ENCODE measurements around the gene VPS8. TPM values are rescaled to one million over a fixed set of nuclear protein-coding genes. Genes with fewer than 3 reads are reported as not detected.

Gene VPS8
- total and polyA plus RNA-seq, 7 donors = 11.4 to 52.6 (median 30.8) TPM

GRCh38 chr3:184942735-184943134, 130.8 kb downstream of the VPS8 start:
- Histone ChIP-seq H3K9me3 (no peaks in the 10 kb centered on the region), H3K4me1 (no peaks in the 10 kb centered on the region), H3K36me3 (ENCODE audit: insufficient read depth in 1 of 2, low read depth in 1 of 2) (peaks cover 0 to 95% of the 10 kb centered on the region in 2 donors), H3K27me3 (ENCODE audit: insufficient read depth in 3 of 3, low read length in 2 of 3) (no peaks in the 10 kb centered on the region), H3K4me3 (no peak overlapping the region), H3K27ac (no peak overlapping the region)
- WGBS, 3 donors = 87 to 94% (median 92%) methylated on average over 3 of the region's 3 CpGs
- intact Hi-C loops (cut with DNase I) = no loop called here
- DNase-seq = no peak
- no peak for ATAC-seq
- TF ChIP-seq CTCF (IDR thresholded peaks at IDR 0.05) = no peak

- Histone ChIP-seq H3K4me1 (no peaks in the 10 kb centered on the region), H3K27ac (no peak overlapping the region), H3K27me3 (ENCODE audit: insufficient read depth in 3 of 3, low read length in 2 of 3) (no peaks in the 10 kb centered on the region), H3K4me3 (no peak overlapping the region), H3K36me3 (ENCODE audit: insufficient read depth in 1 of 2, low read depth in 1 of 2) (peaks cover 0 to 88% of the 10 kb centered on the region in 2 donors), H3K9me3 (no peaks in the 10 kb centered on the region)
- no peak for ATAC-seq
- TF ChIP-seq CTCF (IDR thresholded peaks at IDR 0.05) = no peak
- WGBS, 3 donors = 71 to 81% (median 76%) methylated on average over 3 of the region's 3 CpGs
- no peak for DNase-seq
- intact Hi-C loops (cut with DNase I) = loop anchor here in 1 of 2 donors (1.0 kb wide), 1 partner anchor 13 kb away; no protein-coding TSS in a partner anchor
Observed at GRCh38 chr3:184944241-184944640, 132.3 kb downstream of the VPS8 start.

- intact Hi-C loops (cut with DNase I) = no loop called here
- H3K36me3 ChIP-seq (ENCODE audit: insufficient read depth in 1 of 2, low read depth in 1 of 2) = peaks cover 0 to 76% of the 10 kb centered on the region in 2 donors
Observed at GRCh38 chr3:184945886-184946625, 134.1 kb downstream of the VPS8 start.

GRCh38 chr3:184946917-184947316, 135.0 kb downstream of the VPS8 start:
- ATAC-seq (no peak), DNase-seq (no peak)
- no peaks in the 10 kb centered on the region for H3K9me3 ChIP-seq
- WGBS, 3 donors = 84 to 87% (median 84%) methylated on average over 3 of the region's 3 CpGs
- intact Hi-C loops (cut with DNase I) = no loop called here
- H3K36me3 ChIP-seq (ENCODE audit: insufficient read depth in 1 of 2, low read depth in 1 of 2) = peaks cover 0 to 76% of the 10 kb centered on the region in 2 donors
- H3K4me1 ChIP-seq = no peaks in the 10 kb centered on the region
- no peak overlapping the region for H3K27ac ChIP-seq
- H3K27me3 ChIP-seq (ENCODE audit: insufficient read depth in 3 of 3, low read length in 2 of 3) = no peaks in the 10 kb centered on the region
- H3K4me3 ChIP-seq = no peak overlapping the region
- TF ChIP-seq CTCF (IDR thresholded peaks at IDR 0.05) = no peak

More at GRCh38 chr3:184945886-184946625, 134.1 kb downstream of the VPS8 start:
- ATAC-seq (no peak), DNase-seq (no peak)
- 90 to 96% (median 91%) methylated on average over 7 of the region's 7 CpGs for WGBS, 3 donors
- Histone ChIP-seq H3K27ac (no peak overlapping the region), H3K4me1 (no peaks in the 10 kb centered on the region), H3K9me3 (no peaks in the 10 kb centered on the region), H3K27me3 (ENCODE audit: insufficient read depth in 3 of 3, low read length in 2 of 3) (no peaks in the 10 kb centered on the region), H3K4me3 (no peak overlapping the region)
- TF ChIP-seq CTCF (IDR thresholded peaks at IDR 0.05) = no peak
